Measurements from ENCODE around the gene LDLRAD3.

Gene LDLRAD3

GRCh38 chr11:36219996-36220395 is 276.1 kb downstream of the LDLRAD3 start:
- DNase-seq = no peak

GRCh38 chr11:36222831-36223635 is 279.2 kb downstream of the LDLRAD3 start:
- no peak for DNase-seq

- no peak for DNase-seq
Measured at GRCh38 chr11:36224209-36224882, 280.5 kb downstream of the LDLRAD3 start.

- DNase-seq = no peak
Measured at GRCh38 chr11:36227044-36227443, 283.2 kb downstream of the LDLRAD3 start.

GRCh38 chr11:36228689-36229088 is 284.8 kb downstream of the LDLRAD3 start:
- no peak for DNase-seq

- DNase-seq = no peak
Measured at GRCh38 chr11:36229091-36229705, 285.3 kb downstream of the LDLRAD3 start.

- no peak for DNase-seq
Measured at GRCh38 chr11:36230779-36231699, 287.2 kb downstream of the LDLRAD3 start.

GRCh38 chr11:36233204-36233603 is 289.3 kb downstream of the LDLRAD3 start:
- DNase-seq = no peak

- DNase-seq = no peak
Measured at GRCh38 chr11:36234825-36235224, 291.0 kb downstream of the LDLRAD3 start.

- no peak for DNase-seq
Measured at GRCh38 chr11:36235750-36236149, 291.9 kb downstream of the LDLRAD3 start.

- DNase-seq = no peak
Measured at GRCh38 chr11:36237391-36237790, 293.5 kb downstream of the LDLRAD3 start.

GRCh38 chr11:36238036-36238631 is 294.3 kb downstream of the LDLRAD3 start:
- no peak for DNase-seq

GRCh38 chr11:36238881-36239280 is 295.0 kb downstream of the LDLRAD3 start:
- peak; percentile 35 for DNase-seq

- DNase-seq = peak; percentile 89
Measured at GRCh38 chr11:36239636-36240035, 295.8 kb downstream of the LDLRAD3 start.

GRCh38 chr11:36240173-36240572 is 296.3 kb downstream of the LDLRAD3 start:
- DNase-seq = no peak

GRCh38 chr11:36240801-36241200 is 296.9 kb downstream of the LDLRAD3 start:
- peak; percentile 31 for DNase-seq

GRCh38 chr11:36241497-36241896 is 297.6 kb downstream of the LDLRAD3 start:
- DNase-seq = no peak

GRCh38 chr11:36243641-36244040 is 299.8 kb downstream of the LDLRAD3 start:
- no peak for DNase-seq

GRCh38 chr11:36247493-36247892 is 303.6 kb downstream of the LDLRAD3 start:
- no peak for DNase-seq

- DNase-seq = no peak
Measured at GRCh38 chr11:36248436-36248835, 304.6 kb downstream of the LDLRAD3 start.

GRCh38 chr11:36249246-36249645 is 305.4 kb downstream of the LDLRAD3 start:
- no peak for DNase-seq

- no peak for DNase-seq
Measured at GRCh38 chr11:36251823-36252222, 308.0 kb downstream of the LDLRAD3 start.
